Activated CD4-positive, alpha-beta memory T cell treated with anti-CD3 and anti-CD28 coated beads, Interleukin-2, amount 10 ng/mL, durations not matched to agents 7 days and 5 days (primary cell): ENCODE data around the gene KIAA0513. TPM values are rescaled to one million over a fixed set of nuclear protein-coding genes. Genes with fewer than 3 reads are reported as not detected.
A peak's percentile ranks its signal among the peaks of the same experiment; 100 is the strongest.

Experiments
- CTCF ChIA-PET: fragments of 350-600 bp; sonication (Branson Sonifier 250); formaldehyde crosslinking; loops from one replicate; lab custom pipeline; 2021; ENCODE audit warnings: antibody characterized with exemption, inconsistent platforms; lab: Charles Lee
- POLR2A ChIA-PET: fragments of 350-600 bp; sonication (Branson Sonifier 250); formaldehyde crosslinking; loops from one replicate; lab custom pipeline; 2021; ENCODE audit warnings: antibody characterized with exemption; lab: Charles Lee
- DNase-seq: peaks from one replicate; pipeline ENCODE4 v3.0.0-alpha.2; 2020
- H3K27ac Mint-ChIP-seq: one replicate; pipeline ENCODE4 v1.8.0; 2021; ENCODE audit warnings: mild to moderate bottlenecking, mixed read lengths
- H3K27me3 Mint-ChIP-seq: one replicate; pipeline ENCODE4 v1.8.0; 2021; ENCODE audit warnings: mixed read lengths
- H3K36me3 Mint-ChIP-seq: one replicate; pipeline ENCODE4 v1.8.0; 2021; ENCODE audit warnings: low read depth, mixed read lengths
- H3K4me1 Mint-ChIP-seq: one replicate; pipeline ENCODE4 v1.8.0; 2021; ENCODE audit warnings: mixed read lengths
- H3K4me3 Mint-ChIP-seq: one replicate; pipeline ENCODE4 v1.8.0; 2021; ENCODE audit warnings: mild to moderate bottlenecking, mixed read lengths
- H3K9me3 Mint-ChIP-seq: one replicate; pipeline ENCODE4 v1.8.0; 2021; ENCODE audit warnings: mixed read lengths
- total RNA-seq, 2 experiments: library from RNA; stranded (reverse); gene quantifications; one replicate each; pipeline ENCODE4 v1.2.3, GENCODE V29; 2021

KIAA0513 gene
- total RNA-seq, 2 experiments from 2014 or later = 7.4 to 7.9 TPM

- no peak overlapping the region for H3K27ac Mint-ChIP-seq
- CTCF ChIA-PET = interaction anchor here (1.1 kb wide), 1 partner anchor 106 kb away, joined by 3 read pairs; no protein-coding TSS in a partner anchor
Measured at GRCh38 chr16:85084841-85085510, 57.4 kb downstream of the KIAA0513 start.

GRCh38 chr16:85085721-85086120, 58.1 kb downstream of the KIAA0513 start:
- Mint-ChIP-seq H3K9me3 (no peaks in the 10 kb centered on the region), H3K27ac (no peak overlapping the region)
- CTCF ChIA-PET = interaction anchor here (1.0 to 2.0 kb wide), 5 partner anchors 10 to 107 kb away, joined by 3 to 8 read pairs (median 4); no protein-coding TSS in a partner anchor

More at GRCh38 chr16:85084841-85085510, 57.4 kb downstream of the KIAA0513 start:
- DNase-seq = no peak
- no peaks in the 10 kb centered on the region for H3K9me3 Mint-ChIP-seq
- POLR2A ChIA-PET = no interaction called here
- H3K4me1 Mint-ChIP-seq = no peaks in the 10 kb centered on the region
- H3K4me3 Mint-ChIP-seq = no peak overlapping the region
- H3K27me3 Mint-ChIP-seq = no peaks in the 10 kb centered on the region
- no peaks in the 10 kb centered on the region for H3K36me3 Mint-ChIP-seq

DNA sequence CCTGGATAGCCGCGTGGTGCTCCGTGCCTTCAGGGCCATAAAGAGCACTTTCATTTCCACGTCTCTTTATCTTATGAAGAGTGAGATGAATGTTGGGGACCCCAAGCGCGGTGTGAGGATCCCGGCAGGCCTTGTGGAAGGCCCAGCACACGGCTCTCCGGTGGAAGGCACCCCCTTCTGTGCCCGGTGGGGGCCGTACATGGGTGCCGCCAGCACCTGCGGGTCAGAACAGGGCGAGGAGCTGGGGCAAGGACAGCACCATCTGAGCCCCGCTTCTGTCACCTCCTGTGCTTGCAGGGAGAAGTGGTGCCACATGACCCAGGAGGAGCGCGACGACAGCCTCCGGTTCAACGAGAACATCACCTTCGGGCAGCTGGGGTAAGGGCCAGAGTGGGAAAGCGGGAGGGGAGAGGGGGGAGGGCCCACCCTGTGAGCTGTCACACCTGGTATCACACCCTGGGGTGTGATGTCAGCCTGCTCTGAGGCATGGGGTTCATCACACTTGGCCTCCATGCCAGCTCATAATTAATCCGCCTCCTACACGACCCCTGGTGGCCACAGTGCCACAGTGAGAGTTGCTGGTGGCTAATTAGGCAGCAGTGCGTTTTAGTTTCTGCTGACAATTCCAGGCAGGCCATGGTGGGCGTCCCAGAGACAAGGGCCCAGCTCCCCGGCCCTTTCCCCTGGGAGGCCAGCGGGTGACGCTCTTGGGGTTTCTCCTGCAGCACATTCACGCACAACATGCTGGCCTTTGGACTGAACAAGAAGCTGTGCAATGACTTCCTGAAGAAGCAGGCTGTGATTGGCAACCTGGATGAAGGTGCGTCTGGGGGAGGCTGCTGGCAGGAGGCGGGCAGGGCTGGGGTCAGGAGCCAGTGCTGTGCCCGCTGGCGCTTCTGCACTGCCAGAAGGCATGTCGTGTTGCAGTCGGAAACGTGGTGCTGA, 59.0 kb downstream of the KIAA0513 start:
- Mint-ChIP-seq H3K27me3 (no peaks in the 10 kb centered on the region), H3K9me3 (no peaks in the 10 kb centered on the region), H3K4me3 (no peak overlapping the region), H3K27ac (no peak overlapping the region), H3K4me1 (no peaks in the 10 kb centered on the region), H3K36me3 (no peaks in the 10 kb centered on the region)
- ChIA-PET CTCF (interaction anchor here (0.6 to 2.0 kb wide), 24 partner anchors 9 to 167 kb away, joined by 3 to 22 read pairs (median 4); partner anchors contain the start of genes KIAA0513 and ZDHHC7), POLR2A (interaction anchor here (0.7 to 2.2 kb wide), 5 partner anchors 18 to 75 kb away, joined by 3 to 6 read pairs (median 4); partner anchors contain the start of genes KIAA0513 and ZDHHC7)
- DNase-seq = peak; percentile 78

More at GRCh38 chr16:85085721-85086120, 58.1 kb downstream of the KIAA0513 start:
- H3K4me3 Mint-ChIP-seq = no peak overlapping the region
- no peaks in the 10 kb centered on the region for H3K36me3 Mint-ChIP-seq
- DNase-seq = no peak
- H3K4me1 Mint-ChIP-seq = no peaks in the 10 kb centered on the region
- POLR2A ChIA-PET = interaction anchor here (1.6 to 2.2 kb wide), 2 partner anchors 30 to 58 kb away, joined by 6 read pairs; partner anchors contain the start of gene KIAA0513
- no peaks in the 10 kb centered on the region for H3K27me3 Mint-ChIP-seq

- no peak overlapping the region for H3K4me3 Mint-ChIP-seq
- ChIA-PET POLR2A (no interaction called here), CTCF (interaction anchor here (1.6 to 1.9 kb wide), 3 partner anchors 8 to 34 kb away, joined by 4 to 13 read pairs (median 8); no protein-coding TSS in a partner anchor)
- no peaks in the 10 kb centered on the region for H3K27me3 Mint-ChIP-seq
- H3K36me3 Mint-ChIP-seq = no peaks in the 10 kb centered on the region
- H3K9me3 Mint-ChIP-seq = no peaks in the 10 kb centered on the region
- DNase-seq = no peak
- no peaks in the 10 kb centered on the region for H3K4me1 Mint-ChIP-seq
- H3K27ac Mint-ChIP-seq = no peak overlapping the region
Measured at GRCh38 chr16:85087899-85088569, 60.4 kb downstream of the KIAA0513 start.

GRCh38 chr16:85088570-85089199, 61.1 kb downstream of the KIAA0513 start:
- Mint-ChIP-seq H3K4me1 (no peaks in the 10 kb centered on the region), H3K27me3 (no peaks in the 10 kb centered on the region), H3K4me3 (no peak overlapping the region), H3K9me3 (no peaks in the 10 kb centered on the region), H3K36me3 (no peaks in the 10 kb centered on the region), H3K27ac (no peak overlapping the region)
- DNase-seq = no peak
- ChIA-PET CTCF (interaction anchor here (1.0 kb wide), 1 partner anchor 9 kb away, joined by 3 read pairs; no protein-coding TSS in a partner anchor), POLR2A (no interaction called here)

DNA sequence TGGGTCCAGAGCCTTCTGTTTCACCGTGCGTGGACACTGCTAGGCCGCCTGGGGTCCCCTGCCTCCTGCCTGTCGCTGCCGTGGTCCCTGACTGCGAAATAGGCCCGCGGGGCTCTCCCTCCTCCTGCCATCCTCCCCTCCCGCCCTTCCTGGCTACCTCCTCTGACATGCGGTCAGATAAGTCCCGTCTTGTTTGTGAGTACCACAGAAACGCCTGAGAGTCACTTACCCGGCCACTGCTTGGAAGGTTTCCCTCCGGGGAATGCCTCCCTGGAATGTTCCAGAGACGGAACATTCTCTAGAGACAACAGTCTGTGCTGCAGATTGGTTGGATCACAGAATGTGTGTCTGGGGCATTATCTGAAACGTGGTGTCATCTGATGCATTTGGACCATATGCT, 61.9 kb downstream of the KIAA0513 start:
- no peak overlapping the region for H3K4me3 Mint-ChIP-seq
- ChIA-PET POLR2A (no interaction called here), CTCF (interaction anchor here (1.0 kb wide), 1 partner anchor 8 kb away, joined by 3 read pairs; no protein-coding TSS in a partner anchor)
- no peaks in the 10 kb centered on the region for H3K36me3 Mint-ChIP-seq
- no peak overlapping the region for H3K27ac Mint-ChIP-seq
- DNase-seq = no peak
- no peaks in the 10 kb centered on the region for H3K27me3 Mint-ChIP-seq
- no peaks in the 10 kb centered on the region for H3K9me3 Mint-ChIP-seq
- no peaks in the 10 kb centered on the region for H3K4me1 Mint-ChIP-seq

DNA sequence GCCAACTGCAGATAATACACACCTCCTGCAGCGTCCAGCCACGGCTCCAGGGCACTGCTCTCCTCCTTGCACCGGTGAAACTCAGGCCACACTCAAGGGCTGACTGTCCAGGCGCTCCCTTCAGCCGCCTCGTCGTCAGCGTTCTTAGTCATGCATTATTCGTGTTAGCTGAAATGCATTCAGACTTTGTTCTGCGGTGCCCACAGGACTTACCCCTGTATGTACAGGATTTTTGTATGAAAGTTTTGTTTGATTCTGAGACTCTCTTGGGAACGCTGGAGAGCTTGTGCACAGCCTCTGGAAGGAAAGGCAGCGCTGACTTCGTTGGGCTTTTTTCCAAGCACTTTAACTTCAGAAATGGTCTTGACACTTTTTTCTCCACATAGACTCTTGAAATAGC, 62.6 kb downstream of the KIAA0513 start:
- Mint-ChIP-seq H3K27ac (no peak overlapping the region), H3K36me3 (no peaks in the 10 kb centered on the region), H3K4me3 (no peak overlapping the region), H3K27me3 (no peaks in the 10 kb centered on the region), H3K4me1 (no peaks in the 10 kb centered on the region), H3K9me3 (no peaks in the 10 kb centered on the region)
- DNase-seq = no peak
- POLR2A ChIA-PET = no interaction called here
- CTCF ChIA-PET = no interaction called here

DNA sequence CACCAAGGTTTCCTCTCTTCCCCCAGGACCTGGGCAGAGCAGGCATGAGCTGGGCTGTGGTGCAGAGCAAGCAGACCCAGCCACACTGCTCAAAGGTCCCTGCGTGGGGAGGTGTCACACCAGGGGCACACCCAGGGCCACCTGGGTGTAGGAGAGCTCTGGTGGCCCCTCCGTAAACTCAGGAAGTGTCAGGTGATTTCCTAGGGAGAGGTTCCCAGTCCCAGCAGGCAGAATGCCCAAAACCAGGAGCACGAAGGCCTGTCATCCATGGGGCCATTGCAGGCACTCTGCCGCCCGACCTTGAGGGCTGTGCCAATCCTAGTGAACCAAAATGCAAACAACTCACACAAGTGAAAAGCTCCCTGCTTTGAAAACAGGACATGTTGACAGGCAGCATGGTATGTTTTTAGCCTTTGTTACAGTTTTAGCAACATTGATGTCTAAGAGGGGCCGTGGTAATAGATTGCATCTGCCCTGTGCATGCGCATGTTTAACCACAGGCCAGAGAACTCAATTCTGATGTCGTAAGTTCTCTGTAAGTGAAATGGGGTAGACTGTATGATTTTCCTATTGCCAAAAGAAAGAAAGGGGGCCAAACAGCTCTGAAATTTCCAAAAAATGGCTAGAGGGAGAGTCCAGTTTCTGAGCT, 63.4 kb downstream of the KIAA0513 start:
- DNase-seq = no peak
- H3K4me3 Mint-ChIP-seq = no peak overlapping the region
- H3K4me1 Mint-ChIP-seq = no peaks in the 10 kb centered on the region
- no peak overlapping the region for H3K27ac Mint-ChIP-seq
- POLR2A ChIA-PET = no interaction called here
- H3K27me3 Mint-ChIP-seq = no peaks in the 10 kb centered on the region
- H3K9me3 Mint-ChIP-seq = no peaks in the 10 kb centered on the region
- H3K36me3 Mint-ChIP-seq = no peaks in the 10 kb centered on the region
- CTCF ChIA-PET = no interaction called here

- no peaks in the 10 kb centered on the region for H3K4me1 Mint-ChIP-seq
- ChIA-PET POLR2A (no interaction called here), CTCF (no interaction called here)
- DNase-seq = no peak
- H3K36me3 Mint-ChIP-seq = no peaks in the 10 kb centered on the region
- no peak overlapping the region for H3K4me3 Mint-ChIP-seq
- H3K9me3 Mint-ChIP-seq = no peaks in the 10 kb centered on the region
- no peaks in the 10 kb centered on the region for H3K27me3 Mint-ChIP-seq
- H3K27ac Mint-ChIP-seq = no peak overlapping the region
Measured at GRCh38 chr16:85091522-85091910, 63.9 kb downstream of the KIAA0513 start.

GRCh38 chr16:85092309-85092708, 64.7 kb downstream of the KIAA0513 start:
- POLR2A ChIA-PET = no interaction called here
- Mint-ChIP-seq H3K4me3 (no peak overlapping the region), H3K4me1 (no peaks in the 10 kb centered on the region)

GRCh38 chr16:85092851-85093250, 65.3 kb downstream of the KIAA0513 start:
- Mint-ChIP-seq H3K27ac (no peak overlapping the region), H3K4me3 (no peak overlapping the region), H3K4me1 (no peaks in the 10 kb centered on the region), H3K36me3 (no peaks in the 10 kb centered on the region), H3K9me3 (no peaks in the 10 kb centered on the region), H3K27me3 (no peaks in the 10 kb centered on the region)
- no peak for DNase-seq
- ChIA-PET CTCF (interaction anchor here (0.7 kb wide), 1 partner anchor 22 kb away, joined by 3 read pairs; no protein-coding TSS in a partner anchor), POLR2A (no interaction called here)

More at GRCh38 chr16:85092309-85092708, 64.7 kb downstream of the KIAA0513 start:
- H3K36me3 Mint-ChIP-seq = no peaks in the 10 kb centered on the region
- no peak for DNase-seq
- H3K27me3 Mint-ChIP-seq = no peaks in the 10 kb centered on the region
- CTCF ChIA-PET = no interaction called here
- H3K9me3 Mint-ChIP-seq = no peaks in the 10 kb centered on the region
- no peak overlapping the region for H3K27ac Mint-ChIP-seq
